Measurements from ENCODE around the gene TRPM3.

TRPM3 gene

GRCh38 chr9:70519912-70520724, 601.3 kb downstream of the TRPM3 start:
- peak; percentile 15 for DNase-seq (ENCODE audit: low read depth)

GRCh38 chr9:70517926-70518610, 603.4 kb downstream of the TRPM3 start:
- DNase-seq (ENCODE audit: low read depth), result no peak

- DNase-seq (ENCODE audit: low read depth), result no peak
Measured at GRCh38 chr9:70514273-70514672, 607.1 kb downstream of the TRPM3 start.

- DNase-seq (ENCODE audit: low read depth), result no peak
Measured at GRCh38 chr9:70511858-70512257, 609.6 kb downstream of the TRPM3 start.

GRCh38 chr9:70510157-70510770, 611.2 kb downstream of the TRPM3 start:
- peak; percentile 21 for DNase-seq (ENCODE audit: low read depth)

- peak; percentile 75 for DNase-seq (ENCODE audit: low read depth)
Measured at GRCh38 chr9:70506159-70506558, 615.3 kb downstream of the TRPM3 start.

GRCh38 chr9:70504834-70505233, 616.6 kb downstream of the TRPM3 start:
- peak; percentile 49 for DNase-seq (ENCODE audit: low read depth)

- DNase-seq (ENCODE audit: low read depth), result no peak
Measured at GRCh38 chr9:70502690-70503089, 618.7 kb downstream of the TRPM3 start.

- DNase-seq (ENCODE audit: low read depth), result no peak
Measured at GRCh38 chr9:70500793-70501192, 620.6 kb downstream of the TRPM3 start.

- no peak for DNase-seq (ENCODE audit: low read depth)
Measured at GRCh38 chr9:70499621-70500020, 621.8 kb downstream of the TRPM3 start.

- DNase-seq (ENCODE audit: low read depth), result no peak
Measured at GRCh38 chr9:70498866-70499265, 622.6 kb downstream of the TRPM3 start.

GRCh38 chr9:70496244-70496643, 625.2 kb downstream of the TRPM3 start:
- DNase-seq (ENCODE audit: low read depth), result no peak

- DNase-seq (ENCODE audit: low read depth), result no peak
Measured at GRCh38 chr9:70495514-70495913, 625.9 kb downstream of the TRPM3 start.

GRCh38 chr9:70494221-70494620, 627.2 kb downstream of the TRPM3 start:
- DNase-seq (ENCODE audit: low read depth), result no peak

- no peak for DNase-seq (ENCODE audit: low read depth)
Measured at GRCh38 chr9:70493029-70493428, 628.4 kb downstream of the TRPM3 start.

GRCh38 chr9:70492319-70492777, 629.1 kb downstream of the TRPM3 start:
- no peak for DNase-seq (ENCODE audit: low read depth)

- no peak for DNase-seq (ENCODE audit: low read depth)
Measured at GRCh38 chr9:70491426-70492318, 629.7 kb downstream of the TRPM3 start.

GRCh38 chr9:70490478-70490877, 630.9 kb downstream of the TRPM3 start:
- DNase-seq (ENCODE audit: low read depth), result no peak

GRCh38 chr9:70488793-70489105, 632.7 kb downstream of the TRPM3 start:
- DNase-seq (ENCODE audit: low read depth), result peak; percentile 67

GRCh38 chr9:70488098-70488792, 633.2 kb downstream of the TRPM3 start:
- DNase-seq (ENCODE audit: low read depth), result peak; percentile 36

GRCh38 chr9:70486127-70486526, 635.3 kb downstream of the TRPM3 start:
- DNase-seq (ENCODE audit: low read depth), result peak; percentile 40

Measured in EH (cell line).